Measurements from ENCODE around the gene NEK9. TPM values are rescaled to one million over a fixed set of nuclear protein-coding genes. Genes with fewer than 3 reads are reported as not detected.

Gene NEK9
- polyA plus RNA-seq, 1 donor from 2014 or later, result 9.4 TPM

GRCh38 chr14:75059642-75060041, 67.2 kb downstream of the NEK9 start:
- no peaks in the 10 kb centered on the region for H4K20me1 ChIP-seq (ENCODE audit: insufficient read depth)
- no peaks in the 10 kb centered on the region for H3K9me3 ChIP-seq (ENCODE audit: low read length)
- H3K4me2 ChIP-seq (ENCODE audit: low read length), result no peak overlapping the region
- H3F3A ChIP-seq (ENCODE audit: insufficient read depth, low read length, poor library complexity, severe bottlenecking), result no peaks in the 10 kb centered on the region
- H3K79me2 ChIP-seq (replicated peaks; ENCODE audit: insufficient read depth, low read length), result peaks cover 9% of the 10 kb centered on the region
- H3K9me2 ChIP-seq (ENCODE audit: insufficient read depth, low read length), result no peaks in the 10 kb centered on the region
- H3K4me3 ChIP-seq (ENCODE audit: low read length), result no peak overlapping the region
- H3K27ac ChIP-seq (ENCODE audit: low read length), result no peak overlapping the region
- TF ChIP-seq TAF1 (IDR thresholded peaks at IDR 0.05; ENCODE audit: low read depth), result no peak
- TF ChIP-seq CTCF (IDR thresholded peaks at IDR 0.05; ENCODE audit: poor library complexity, severe bottlenecking), result no peak
- no peak for TF ChIP-seq POLR2AphosphoS5 (IDR thresholded peaks at IDR 0.05)
- no peak for TF ChIP-seq EZH2 (IDR thresholded peaks at IDR 0.05; ENCODE audit: borderline replicate concordance, insufficient read depth, low read length, poor library complexity, severe bottlenecking)
- TF ChIP-seq RAD21 (conservative IDR thresholded peaks at IDR 0.05), result no peak
- no peak for TF ChIP-seq SMC3 (conservative IDR thresholded peaks at IDR 0.05; ENCODE audit: poor library complexity)
- no peak for TF ChIP-seq MXI1 (conservative IDR thresholded peaks at IDR 0.05; ENCODE audit: poor library complexity, severe bottlenecking)
- no peak for TF ChIP-seq REST (IDR thresholded peaks at IDR 0.05; ENCODE audit: borderline replicate concordance)
- TF ChIP-seq EP300 (conservative IDR thresholded peaks at IDR 0.05; ENCODE audit: poor library complexity, severe bottlenecking), result no peak
- no peaks in the 10 kb centered on the region for H3K27me3 ChIP-seq (ENCODE audit: insufficient read depth, low read depth, low read length)
- H3K36me3 ChIP-seq (ENCODE audit: insufficient read depth, low read length), result peaks cover 3% of the 10 kb centered on the region
- no peak overlapping the region for H3K9ac ChIP-seq (ENCODE audit: low read length)
- no peak overlapping the region for H2AFZ ChIP-seq (ENCODE audit: low read depth, low read length)

GRCh38 chr14:75054421-75054820, 72.4 kb downstream of the NEK9 start:
- Histone ChIP-seq H3K4me2 (ENCODE audit: low read length) (no peak overlapping the region), H3F3A (ENCODE audit: insufficient read depth, low read length, poor library complexity, severe bottlenecking) (no peaks in the 10 kb centered on the region), H4K20me1 (ENCODE audit: insufficient read depth) (no peaks in the 10 kb centered on the region), H3K27ac (ENCODE audit: low read length) (no peak overlapping the region), H3K9ac (ENCODE audit: low read length) (no peak overlapping the region), H3K79me2 (replicated peaks; ENCODE audit: insufficient read depth, low read length) (no peaks in the 10 kb centered on the region), H3K27me3 (ENCODE audit: insufficient read depth, low read depth, low read length) (no peaks in the 10 kb centered on the region), H3K9me2 (ENCODE audit: insufficient read depth, low read length) (no peaks in the 10 kb centered on the region), H2AFZ (ENCODE audit: low read depth, low read length) (no peak overlapping the region), H3K4me3 (ENCODE audit: low read length) (no peak overlapping the region), H3K36me3 (ENCODE audit: insufficient read depth, low read length) (no peaks in the 10 kb centered on the region), H3K9me3 (ENCODE audit: low read length) (no peaks in the 10 kb centered on the region)
- TF ChIP-seq EZH2 (IDR thresholded peaks at IDR 0.05; ENCODE audit: borderline replicate concordance, insufficient read depth, low read length, poor library complexity, severe bottlenecking), result no peak
- TF ChIP-seq REST (IDR thresholded peaks at IDR 0.05; ENCODE audit: borderline replicate concordance), result no peak
- no peak for TF ChIP-seq SMC3 (conservative IDR thresholded peaks at IDR 0.05; ENCODE audit: poor library complexity)
- no peak for TF ChIP-seq TAF1 (IDR thresholded peaks at IDR 0.05; ENCODE audit: low read depth)
- TF ChIP-seq RAD21 (conservative IDR thresholded peaks at IDR 0.05), result no peak
- TF ChIP-seq EP300 (conservative IDR thresholded peaks at IDR 0.05; ENCODE audit: poor library complexity, severe bottlenecking), result no peak
- no peak for TF ChIP-seq POLR2AphosphoS5 (IDR thresholded peaks at IDR 0.05)
- no peak for TF ChIP-seq CTCF (IDR thresholded peaks at IDR 0.05; ENCODE audit: poor library complexity, severe bottlenecking)
- TF ChIP-seq MXI1 (conservative IDR thresholded peaks at IDR 0.05; ENCODE audit: poor library complexity, severe bottlenecking), result no peak

Data from neural cell (in vitro differentiated cells).